ENCODE measurements around the gene CD6. TPM values are rescaled to one million over a fixed set of nuclear protein-coding genes. Genes with fewer than 3 reads are reported as not detected.

Gene CD6
- total and polyA plus RNA-seq, 2 of the 8 experiments (the other 6 are each of a cell fraction or from before 2014, with no cell fraction given) = 0.03 TPM; not detected in 1

DNA sequence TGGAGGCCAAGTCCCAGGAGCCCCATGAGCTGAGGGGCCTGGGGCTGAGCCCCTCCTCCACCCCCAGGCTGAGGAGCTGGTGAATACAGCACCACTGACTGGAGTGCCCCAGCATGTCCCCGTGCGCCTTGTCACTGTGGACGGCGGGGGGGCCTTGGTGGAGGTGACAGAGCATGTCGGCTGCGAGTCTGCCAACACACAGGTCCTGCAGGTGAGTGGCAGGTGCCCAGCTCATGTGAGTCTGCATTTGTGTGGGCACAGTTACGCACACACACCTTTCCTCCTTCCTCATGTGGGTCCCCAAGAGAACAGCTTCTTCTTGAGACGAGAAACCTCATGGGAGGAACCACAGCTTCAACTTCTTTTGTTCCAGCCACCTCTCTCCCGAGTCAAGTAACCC lies 39.6 kb upstream of the CD6 start:
- peaks cover 10 to 63% (median 27%) of the 10 kb centered on the region in 4 experiments; a peak in 7 of 8 replicates for H3K36me3 ChIP-seq (ENCODE audit: control insufficient read depth in 2 of 4, insufficient read depth in 4 of 4, low read length in 3 of 4)
- TF ChIP-seq TAF1 (IDR thresholded peaks at IDR 0.05; ENCODE audit: low read depth, low read length) = no peak
- no peak for TF ChIP-seq HDAC6 (IDR thresholded peaks at IDR 0.05; ENCODE audit: low read depth, low read length)
- TF ChIP-seq SP1 (IDR thresholded peaks at IDR 0.05; ENCODE audit: low read depth, low read length) = no peak
- TF ChIP-seq MAFK (IDR thresholded peaks at IDR 0.05; ENCODE audit: low read depth, low read length) = no peak
- TF ChIP-seq ZNF274 (IDR thresholded peaks at IDR 0.05; ENCODE audit: borderline replicate concordance, extremely low read depth, low read length) = no peak
- no peak for TF ChIP-seq EZH2 (IDR thresholded peaks at IDR 0.05; ENCODE audit: low read depth, low read length, severe bottlenecking)
- TF ChIP-seq RFX5 (IDR thresholded peaks at IDR 0.05; ENCODE audit: borderline replicate concordance, low read depth, low read length) = no peak
- TF ChIP-seq SIX5 (IDR thresholded peaks at IDR 0.05; ENCODE audit: low read depth, low read length) = no peak
- TF ChIP-seq CBX8 (IDR thresholded peaks at IDR 0.05; ENCODE audit: borderline replicate concordance, low read depth, low read length) = no peak
- TF ChIP-seq BRCA1 (IDR thresholded peaks at IDR 0.05; ENCODE audit: low read depth, low read length) = no peak
- no peak for TF ChIP-seq CTBP2 (IDR thresholded peaks at IDR 0.05; ENCODE audit: borderline replicate concordance, insufficient read depth, insufficient read length, low read length)
- TF ChIP-seq POU5F1 (IDR thresholded peaks at IDR 0.05; ENCODE audit: low read depth, low read length) = no peak
- TF ChIP-seq RBBP5 (IDR thresholded peaks at IDR 0.05; ENCODE audit: borderline replicate concordance, low read depth, low read length) = no peak

More for the DNA sequence above, 39.6 kb upstream of the CD6 start:
- H3K23ac ChIP-seq (ENCODE audit: insufficient read length) = no peak overlapping the region
- 0 out of 2 replicates have a peak, but pooled peaks cover 2% of the 10 kb centered on the region for H3K79me1 ChIP-seq (ENCODE audit: low read depth, low read length)
- H2BK12ac ChIP-seq (ENCODE audit: low read depth, low read length) = no peak overlapping the region
- no peak overlapping the region for H2AK5ac ChIP-seq (ENCODE audit: low read depth, low read length)
- FAIRE-seq = no peak
- no peak overlapping the region for H3K4me3 ChIP-seq (ENCODE audit: extremely low read depth in 1 of 4, insufficient read depth in 2 of 4, low read depth in 3 of 4, low read length in 4 of 4)
- no peak overlapping the region for H4K91ac ChIP-seq (replicated peaks; ENCODE audit: insufficient read length, low read length)
- H3K4me2 ChIP-seq (ENCODE audit: insufficient read depth in 1 of 2, low read depth in 2 of 2, low read length in 2 of 2) = no peak overlapping the region
- ChIA-PET POLR2A (ENCODE audit: partially characterized antibody) (interaction anchor here (0.8 to 2.1 kb wide), 3 partner anchors 9 to 18 kb away, joined by 4 to 5 read pairs (median 5); partner anchors contain the start of gene TMEM109), CTCF (ENCODE audit: partially characterized antibody) (interaction anchor here (0.8 to 1.6 kb wide), 5 partner anchors 9 to 37 kb away, joined by 3 to 4 read pairs (median 3); no protein-coding TSS in a partner anchor)
- no peak overlapping the region for H3K18ac ChIP-seq (ENCODE audit: extremely low read depth, low read length)
- no peak overlapping the region for H2BK20ac ChIP-seq (ENCODE audit: low read length)
- H2BK15ac ChIP-seq (ENCODE audit: low read length) = no peak overlapping the region
- no peak overlapping the region for H2BK120ac ChIP-seq (replicated peaks; ENCODE audit: low read depth, low read length)
- no peak overlapping the region; the same call in 1 of the 2 replicates for H4K8ac ChIP-seq (ENCODE audit: extremely low read depth, insufficient read depth, low read length)
- H3K9me3 ChIP-seq (ENCODE audit: insufficient read depth in 2 of 2, low read depth in 1 of 2, low read length in 1 of 2) = no peaks in the 10 kb centered on the region
- DNase-seq (ENCODE audit: low read depth in 1 of 2, low spot score in 2 of 2) = no peak
- H3K23me2 ChIP-seq (ENCODE audit: low read depth, low read length) = no peaks in the 10 kb centered on the region
- no peak overlapping the region for H3K4ac ChIP-seq (replicated peaks; ENCODE audit: insufficient read length, low read depth, low read length)
- H4K5ac ChIP-seq (ENCODE audit: insufficient read length, low read depth, low read length) = no peak overlapping the region
- no peaks in the 10 kb centered on the region for H3K79me2 ChIP-seq (ENCODE audit: control insufficient read depth in 1 of 2, insufficient read depth in 2 of 2, low read length in 2 of 2)
- no peak overlapping the region for H3K9ac ChIP-seq (replicated peaks in 1 of 4; ENCODE audit: extremely low read depth in 1 of 4, low read depth in 3 of 4, low read length in 3 of 4)
- no peak overlapping the region for H3K56ac ChIP-seq (replicated peaks; ENCODE audit: insufficient read length, low read depth, low read length)
- H3K14ac ChIP-seq (ENCODE audit: insufficient read length) = no peak overlapping the region
- 90% methylated on average over 9 of the region's 9 CpGs; no CpG with 5 or more reads in 1 of the 2 experiments for WGBS, 2 experiments (ENCODE audit: extremely low coverage in 1 of 2, insufficient coverage in 1 of 2, insufficient read length in 1 of 2, insufficient replicate concordance in 2 of 2, low coverage in 1 of 2, low lambda C conversion rate in 2 of 2, missing lambda C conversion rate in 1 of 2)
- peaks cover 5 to 9% of the 10 kb centered on the region in 2 experiments for H4K20me1 ChIP-seq (replicated peaks in 1 of 2; ENCODE audit: control insufficient read depth in 1 of 2, insufficient read depth in 2 of 2, low read length in 2 of 2)
- no peaks in the 10 kb centered on the region for H3K27me3 ChIP-seq (replicated peaks in 1 of 4; ENCODE audit: control insufficient read depth in 3 of 4, extremely low read depth in 1 of 4, insufficient read depth in 3 of 4, low read length in 3 of 4)
- H2AFZ ChIP-seq (ENCODE audit: low read length) = no peak overlapping the region
- no peak overlapping the region for H3K27ac ChIP-seq (ENCODE audit: low read depth, low read length)
- no peak overlapping the region for H2BK5ac ChIP-seq (ENCODE audit: low read depth, low read length)
- H3K4me1 ChIP-seq (replicated peaks in 1 of 4; ENCODE audit: control insufficient read depth in 3 of 4, insufficient read depth in 4 of 4, low read length in 3 of 4) = peaks cover 0 to 3% (median 1%) of the 10 kb centered on the region in 4 experiments; a peak in 4 of 7 replicates

All from H1 (cell line).